Stimulated activated CD8-positive, alpha-beta memory T cell treated with anti-CD3 and anti-CD28 coated beads, Interleukin-12 subunit alpha, Interleukin-12 subunit beta, amount 100 ng/mL, for 1 hour (primary cell): ENCODE results near the gene YIF1A.
"Not testable (repeated sequence)": the region's sequence is repeated elsewhere in the genome, so short reads cannot be mapped to it uniquely, and the experiment has no call there.

Experiments used
- DNase-seq: peaks from one replicate; pipeline ENCODE4 v3.0.0-alpha.2; 2020; ENCODE audit warnings: low read depth

The YIF1A gene

GRCh38 chr11:66311965-66312548 lies 23.1 kb upstream of the YIF1A start:
- DNase-seq = peak; percentile 98

DNA sequence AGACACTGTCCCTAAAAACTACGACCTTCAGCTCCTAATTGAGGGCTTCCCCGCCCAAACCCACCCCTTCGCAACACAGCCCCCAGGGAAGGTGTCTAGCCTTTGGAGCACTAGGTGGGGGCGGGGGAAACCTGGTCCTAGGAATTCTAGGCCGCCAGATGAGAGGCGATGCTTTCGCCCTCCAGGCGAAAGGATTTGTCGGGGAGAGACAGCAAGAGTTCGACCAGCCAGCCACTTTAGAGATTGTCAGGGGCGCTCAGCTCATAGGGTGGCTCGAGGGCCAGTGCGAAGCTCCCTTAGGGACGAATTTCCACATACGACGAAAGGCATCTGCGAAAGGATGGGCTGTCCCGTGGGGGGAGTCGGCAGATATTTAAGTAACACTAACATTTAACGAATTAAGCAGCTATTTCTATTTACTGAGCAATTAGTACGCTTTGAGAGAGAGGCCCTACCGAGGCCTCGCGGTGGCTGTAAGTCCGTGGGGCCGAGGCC lies 22.6 kb upstream of the YIF1A start:
- DNase-seq = no peak

DNA sequence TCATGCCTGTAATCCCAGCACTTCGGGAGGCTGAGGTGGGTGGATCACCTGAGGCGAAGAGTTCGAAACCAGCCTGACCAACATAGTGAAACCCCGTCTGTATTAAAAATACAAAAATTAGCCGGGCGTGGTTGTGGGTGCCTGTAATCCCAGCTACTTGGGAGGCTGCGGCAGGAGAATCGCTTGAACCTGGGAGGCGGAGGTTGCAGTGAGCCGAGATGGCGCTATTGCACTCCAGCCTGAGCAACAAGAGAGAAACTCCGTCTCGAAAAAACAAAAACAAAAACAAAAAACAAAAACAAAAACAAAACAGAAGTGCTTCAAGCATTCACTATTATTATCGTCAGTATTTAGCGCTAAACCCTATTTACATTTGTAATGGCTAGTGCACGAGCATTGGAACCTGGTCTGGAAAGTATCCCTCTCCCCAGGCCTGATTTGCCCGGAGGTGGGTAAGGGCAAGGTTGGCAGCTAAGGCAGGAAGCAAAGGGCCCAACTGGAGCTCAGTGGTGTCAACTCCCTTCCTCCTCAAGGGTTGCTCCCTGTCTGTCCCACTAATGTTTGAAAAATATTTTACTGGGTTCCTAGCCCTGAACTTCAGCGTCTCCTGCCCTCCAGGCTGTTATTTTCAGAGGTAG lies 22.0 kb upstream of the YIF1A start:
- not testable (repeated sequence) for DNase-seq

DNA sequence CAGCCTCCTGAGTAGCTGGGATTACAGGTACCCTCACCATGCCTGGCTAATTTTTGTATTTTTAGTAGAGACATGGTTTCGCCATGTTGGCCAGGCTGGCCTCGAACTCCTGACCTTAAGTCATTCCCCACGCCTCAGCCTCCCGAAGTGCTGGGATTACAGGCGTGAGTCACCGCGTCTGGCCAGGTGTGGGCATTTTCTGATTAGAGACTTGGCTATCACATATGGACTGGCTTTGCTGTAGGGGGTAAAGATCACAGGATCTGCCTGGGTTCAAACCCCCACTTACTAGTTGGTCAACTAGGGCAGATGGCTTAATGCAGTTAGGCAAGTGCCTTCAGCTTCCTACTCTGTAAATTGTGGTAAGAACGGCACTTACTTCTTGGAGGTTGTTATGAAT lies 21.4 kb upstream of the YIF1A start:
- no peak for DNase-seq

- no peak for DNase-seq
These were observed 20.5 kb upstream of the YIF1A start for GRCh38 chr11:66309475-66309874.

- no peak for DNase-seq
These were observed 13.7 kb upstream of the YIF1A start for GRCh38 chr11:66302656-66303055.

GRCh38 chr11:66299186-66299585 lies 10.2 kb upstream of the YIF1A start:
- DNase-seq = no peak

- no peak for DNase-seq
These were observed 8.7 kb upstream of the YIF1A start for GRCh38 chr11:66297610-66298009.

GRCh38 chr11:66294626-66295620 lies 6.0 kb upstream of the YIF1A start:
- DNase-seq = no peak

DNA sequence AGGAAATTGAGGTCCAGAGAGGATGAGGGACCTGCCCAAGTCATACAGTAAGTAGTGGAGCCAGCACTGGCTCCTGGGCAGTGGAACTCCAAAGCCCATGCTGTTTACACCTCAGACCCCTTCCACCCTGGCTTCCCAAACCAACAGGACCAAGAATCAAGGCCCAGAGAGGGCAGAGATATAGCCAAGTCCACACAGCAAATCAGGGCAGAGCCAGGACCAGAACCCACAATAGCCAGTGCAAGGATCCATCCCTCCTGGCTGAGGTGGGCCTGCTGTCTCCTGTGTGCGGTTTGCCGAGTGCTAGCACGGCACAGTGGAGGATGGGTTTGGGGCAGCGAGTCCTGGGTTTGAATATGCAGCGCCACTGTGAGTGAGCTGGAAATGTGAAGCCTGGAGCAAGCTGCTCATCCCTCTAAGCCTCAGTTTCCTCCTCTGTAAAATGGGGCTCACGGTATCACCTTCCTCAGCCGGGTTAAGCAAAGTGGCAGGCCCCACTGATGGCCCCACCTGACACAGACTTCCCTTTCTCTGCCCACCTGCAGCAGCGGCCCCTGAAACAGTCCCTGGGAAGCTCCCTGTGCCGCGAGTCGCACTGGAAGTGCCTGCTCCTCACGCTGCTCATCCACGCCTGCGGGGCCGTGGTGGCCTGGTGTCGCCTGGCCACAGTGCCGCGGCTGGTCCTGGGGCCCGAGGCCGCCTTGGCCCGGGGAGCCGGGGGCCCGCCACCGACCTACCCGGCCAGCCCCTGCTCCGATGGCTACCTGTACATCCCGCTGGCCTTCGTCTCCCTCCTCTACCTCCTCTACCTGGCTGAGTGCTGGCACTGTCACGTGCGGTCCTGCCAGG lies 5.1 kb upstream of the YIF1A start:
- DNase-seq = no peak

GRCh38 chr11:66293352-66293751 lies 4.4 kb upstream of the YIF1A start:
- DNase-seq = no peak

- no peak for DNase-seq
These were observed 3.8 kb upstream of the YIF1A start for GRCh38 chr11:66292543-66293332.

GRCh38 chr11:66291706-66292542 lies 3.0 kb upstream of the YIF1A start, which contains the start of gene TMEM151A:
TMEM151A (plus strand) TSS chr11:66291894; CDS start chr11:66292014, 120 bp downstream.
- no peak for DNase-seq

- DNase-seq = no peak
These were observed 2.4 kb upstream of the YIF1A start for GRCh38 chr11:66291303-66291705.

- no peak for DNase-seq
These were observed 1.3 kb upstream of the YIF1A start for GRCh38 chr11:66290330-66290621.

GRCh38 chr11:66289548-66290329 lies 796 bp upstream of the YIF1A start:
- DNase-seq = peak; percentile 50

DNA sequence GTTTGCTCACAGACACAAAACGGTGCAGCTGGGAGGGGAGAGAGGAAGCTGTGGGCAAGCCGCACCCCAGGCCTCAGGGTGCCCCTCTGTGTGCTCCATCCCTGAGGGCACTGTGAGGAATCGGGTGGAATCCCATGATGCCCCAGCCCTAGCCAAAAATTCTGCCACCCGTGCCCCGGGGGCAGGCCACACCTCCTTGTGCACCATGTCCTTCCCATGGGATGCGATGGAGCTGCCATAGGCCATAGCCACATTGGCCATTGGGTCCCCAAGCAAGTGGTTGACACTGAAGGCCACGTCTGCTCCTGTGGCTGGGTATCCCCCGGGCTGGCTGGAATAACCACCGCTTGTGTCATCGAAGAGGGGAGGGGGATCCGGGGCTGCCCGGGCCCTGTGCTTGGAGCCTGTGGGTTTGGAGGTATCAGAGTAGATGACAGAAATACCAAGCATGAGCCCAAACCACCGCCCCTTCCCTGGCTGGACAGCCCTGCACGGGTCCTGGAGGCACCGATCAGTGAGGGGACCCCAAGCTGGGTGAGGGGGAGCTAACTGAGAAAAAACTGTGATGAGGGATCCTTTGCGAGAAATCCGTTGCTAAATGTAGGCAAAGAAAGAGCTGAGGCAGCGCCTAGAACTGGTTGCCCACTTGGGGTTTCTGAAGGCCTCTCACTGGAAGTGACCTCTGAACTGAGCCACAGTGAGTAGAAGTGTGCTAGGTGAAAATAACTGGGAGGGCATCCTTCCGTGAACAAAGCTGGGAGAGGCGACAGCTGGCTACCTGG lies 863 bp downstream of the YIF1A start:
- no peak for DNase-seq

DNA sequence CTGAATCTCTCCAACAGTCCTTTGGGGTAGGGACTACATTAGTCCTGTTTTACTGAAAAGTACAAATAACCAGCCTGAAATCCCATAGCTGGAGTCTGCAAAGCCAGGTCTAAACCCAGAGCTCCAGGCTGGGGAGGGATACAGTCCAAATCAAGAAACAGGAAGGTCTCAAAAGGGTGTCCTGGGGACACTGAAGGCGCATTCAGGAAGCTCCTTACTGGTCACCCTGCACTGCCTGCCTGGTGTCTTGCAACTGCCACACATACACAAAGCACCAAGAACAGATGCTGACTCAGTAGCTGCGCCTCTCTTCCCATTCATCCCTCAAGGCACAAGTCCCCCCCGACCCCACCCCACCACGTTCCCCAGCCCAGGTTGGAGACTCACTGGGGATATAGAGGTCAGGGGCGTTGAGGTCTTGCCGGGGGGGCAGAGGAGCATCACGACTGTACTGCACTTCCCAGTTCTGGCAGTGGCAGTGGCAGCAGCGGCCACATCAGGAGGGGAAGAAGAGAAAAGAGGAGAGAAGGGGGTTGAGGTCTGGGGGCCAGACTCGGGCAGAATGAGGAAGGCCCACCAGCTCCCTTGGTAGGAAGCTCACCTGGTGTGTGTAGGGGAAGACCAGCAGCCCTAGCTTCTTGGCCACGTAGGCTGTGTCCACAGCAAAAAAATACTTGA lies 1.6 kb downstream of the YIF1A start:
- no peak for DNase-seq
